Tibial artery (tissue), 4 donors: ENCODE results near the gene GRID2.
"Not testable (repeated sequence)": the region's sequence is repeated elsewhere in the genome, so short reads cannot be mapped to it uniquely, and the experiment has no call there.

Source experiments
- DNase-seq, 2 donors: peaks; one replicate each; pipeline ENCODE4 v3.0.0-alpha.2; 2019
- H3K27ac ChIP-seq, 2 donors: fragments of 200-600 bp; sonication (generic) in 1 of 2; 1 replicate in 1 of 2; 2 replicates in 1 of 2; pipeline ENCODE4 v1.5.1; 2018 to 2019; ENCODE audit warnings: mild to moderate bottlenecking in 1 of 2
- H3K27me3 ChIP-seq, 2 donors: fragments of 200-600 bp; sonication (generic) in 1 of 2; one replicate each; pipeline versions ENCODE4 v1.5.1 to v1.6.0; 2016 to 2019
- H3K36me3 ChIP-seq, 3 donors: fragments of 200-600 bp; sonication (generic) in 2 of 3; one replicate each; pipeline ENCODE4 v1.5.1; 2016 to 2019; ENCODE audit warnings: mild to moderate bottlenecking in 2 of 3
- H3K4me1 ChIP-seq, 4 donors: fragments of 200-600 bp; sonication (generic) in 2 of 4; 1 replicate in 3 of 4; 2 replicates in 1 of 4; pipeline ENCODE4 v1.5.1; 2016 to 2019
- H3K4me3 ChIP-seq, 2 donors: fragments of 200-600 bp; sonication (generic) in 1 of 2; 1 replicate in 1 of 2; 2 replicates in 1 of 2; pipeline ENCODE4 v1.5.1; 2018 to 2019; ENCODE audit warnings: mild to moderate bottlenecking in 2 of 2
- H3K9me3 ChIP-seq, 3 donors: fragments of 200-600 bp; sonication (generic) in 1 of 3; one replicate each; pipeline ENCODE4 v1.5.1; 2016 to 2019
- intact Hi-C: fragments of 100-400 bp; cut with DNase I; formaldehyde crosslinking; loops from one replicate; pipeline ENCODE4 v1.15.0; 2023; ENCODE audit warnings: low total_unique reads
- TF ChIP-seq, protein P1 (sequence below), 2 experiments: fragments of 200-600 bp in 1 of 2; fragments of 450-650 bp in 1 of 2; IDR thresholded peaks; one replicate each; pipeline ENCODE4 v1.5.1; 2017 to 2019; ENCODE audit warnings: antibody characterized with exemption in 2 of 2, mild to moderate bottlenecking in 1 of 2, moderate library complexity in 1 of 2

GRID2 gene

DNA sequence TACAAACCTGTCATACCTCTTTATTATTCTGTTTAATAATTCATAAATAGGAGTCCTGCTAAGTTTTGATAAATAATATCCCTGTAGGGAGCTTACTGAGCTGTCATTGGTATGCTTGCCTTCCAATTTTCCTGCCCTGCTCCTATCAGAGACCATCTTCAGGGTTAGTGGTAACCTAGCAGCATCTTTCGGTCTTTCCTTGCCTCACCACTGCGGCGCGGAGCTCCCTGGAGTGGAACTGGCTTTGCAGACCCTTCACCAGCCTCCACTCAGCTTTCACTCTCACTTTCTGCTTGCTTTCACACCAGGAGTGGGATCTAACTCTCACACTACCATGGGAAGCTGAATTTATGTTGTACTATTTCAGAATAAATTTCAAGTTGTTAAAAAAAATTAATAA, 1043.1 kb downstream of the GRID2 start:
- intact Hi-C loops = no loop called here
- H3K4me3 ChIP-seq = no peak overlapping the region
- no peaks in the 10 kb centered on the region for H3K36me3 ChIP-seq
- H3K9me3 ChIP-seq = no peaks in the 10 kb centered on the region
- H3K27ac ChIP-seq = no peak overlapping the region
- H3K4me1 ChIP-seq = no peaks in the 10 kb centered on the region
- DNase-seq = no peak
- TF ChIP-seq, protein P1, sequence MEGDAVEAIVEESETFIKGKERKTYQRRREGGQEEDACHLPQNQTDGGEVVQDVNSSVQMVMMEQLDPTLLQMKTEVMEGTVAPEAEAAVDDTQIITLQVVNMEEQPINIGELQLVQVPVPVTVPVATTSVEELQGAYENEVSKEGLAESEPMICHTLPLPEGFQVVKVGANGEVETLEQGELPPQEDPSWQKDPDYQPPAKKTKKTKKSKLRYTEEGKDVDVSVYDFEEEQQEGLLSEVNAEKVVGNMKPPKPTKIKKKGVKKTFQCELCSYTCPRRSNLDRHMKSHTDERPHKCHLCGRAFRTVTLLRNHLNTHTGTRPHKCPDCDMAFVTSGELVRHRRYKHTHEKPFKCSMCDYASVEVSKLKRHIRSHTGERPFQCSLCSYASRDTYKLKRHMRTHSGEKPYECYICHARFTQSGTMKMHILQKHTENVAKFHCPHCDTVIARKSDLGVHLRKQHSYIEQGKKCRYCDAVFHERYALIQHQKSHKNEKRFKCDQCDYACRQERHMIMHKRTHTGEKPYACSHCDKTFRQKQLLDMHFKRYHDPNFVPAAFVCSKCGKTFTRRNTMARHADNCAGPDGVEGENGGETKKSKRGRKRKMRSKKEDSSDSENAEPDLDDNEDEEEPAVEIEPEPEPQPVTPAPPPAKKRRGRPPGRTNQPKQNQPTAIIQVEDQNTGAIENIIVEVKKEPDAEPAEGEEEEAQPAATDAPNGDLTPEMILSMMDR (IDR thresholded peaks at IDR 0.05) = no peak
- H3K27me3 ChIP-seq = no peaks in the 10 kb centered on the region

GRCh38 chr4:93348896-93349295, 1045.1 kb downstream of the GRID2 start:
- TF ChIP-seq, protein P1 (IDR thresholded peaks at IDR 0.05) = no peak
- no peaks in the 10 kb centered on the region for H3K9me3 ChIP-seq
- no peaks in the 10 kb centered on the region for H3K27me3 ChIP-seq
- no peak for DNase-seq
- no peak overlapping the region for H3K4me3 ChIP-seq
- intact Hi-C loops = no loop called here
- no peak overlapping the region for H3K27ac ChIP-seq
- H3K36me3 ChIP-seq = no peaks in the 10 kb centered on the region
- H3K4me1 ChIP-seq = no peaks in the 10 kb centered on the region

DNA sequence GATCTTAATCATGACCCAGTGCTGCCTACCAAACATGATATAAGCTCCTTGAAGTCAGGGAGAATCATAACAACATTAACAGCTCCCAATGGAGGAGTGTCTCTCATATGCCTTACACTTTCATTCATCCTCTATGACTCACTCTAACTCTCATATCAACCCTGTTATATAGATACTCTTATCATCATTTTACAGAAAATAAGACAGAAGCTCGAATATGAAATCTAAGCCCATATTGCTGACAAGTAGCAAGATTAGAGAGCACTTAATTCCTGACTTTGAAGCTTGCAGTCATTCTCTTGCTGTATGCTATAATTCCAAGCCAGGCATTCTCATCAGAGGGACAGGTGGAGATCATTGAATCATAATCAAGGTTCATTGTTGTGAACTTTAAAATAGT, 1048.1 kb downstream of the GRID2 start:
- H3K4me1 ChIP-seq = no peaks in the 10 kb centered on the region
- H3K9me3 ChIP-seq = no peaks in the 10 kb centered on the region
- no peak for DNase-seq
- H3K4me3 ChIP-seq = no peak overlapping the region
- no peaks in the 10 kb centered on the region for H3K36me3 ChIP-seq
- intact Hi-C loops = no loop called here
- TF ChIP-seq, protein P1 (IDR thresholded peaks at IDR 0.05) = no peak
- H3K27me3 ChIP-seq = no peaks in the 10 kb centered on the region
- H3K27ac ChIP-seq = no peak overlapping the region

DNA sequence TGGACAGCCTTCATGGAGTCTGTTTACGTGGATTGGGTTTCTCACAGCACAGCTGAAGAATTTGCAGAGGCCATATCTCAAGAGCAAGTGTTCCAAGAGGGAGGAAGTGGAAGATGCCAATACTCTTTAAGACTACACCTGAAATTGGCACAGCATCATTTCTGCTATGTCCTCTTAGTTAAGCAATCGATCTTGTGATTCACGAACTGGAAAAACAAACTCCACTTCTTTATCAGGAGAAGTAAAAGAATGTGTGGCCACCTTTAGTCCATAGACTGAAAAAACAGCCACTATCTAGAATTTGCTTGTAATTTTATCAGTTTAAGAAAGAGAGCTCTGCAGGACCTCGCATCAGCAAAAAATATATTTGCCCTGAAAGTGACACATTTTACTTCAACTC, 1051.6 kb downstream of the GRID2 start:
- no peaks in the 10 kb centered on the region for H3K27me3 ChIP-seq
- TF ChIP-seq, protein P1 (IDR thresholded peaks at IDR 0.05) = no peak
- H3K27ac ChIP-seq = no peak overlapping the region
- H3K36me3 ChIP-seq = no peaks in the 10 kb centered on the region
- H3K4me1 ChIP-seq = no peaks in the 10 kb centered on the region
- no peak overlapping the region for H3K4me3 ChIP-seq
- no peaks in the 10 kb centered on the region for H3K9me3 ChIP-seq
- DNase-seq = no peak
- intact Hi-C loops = no loop called here

DNA sequence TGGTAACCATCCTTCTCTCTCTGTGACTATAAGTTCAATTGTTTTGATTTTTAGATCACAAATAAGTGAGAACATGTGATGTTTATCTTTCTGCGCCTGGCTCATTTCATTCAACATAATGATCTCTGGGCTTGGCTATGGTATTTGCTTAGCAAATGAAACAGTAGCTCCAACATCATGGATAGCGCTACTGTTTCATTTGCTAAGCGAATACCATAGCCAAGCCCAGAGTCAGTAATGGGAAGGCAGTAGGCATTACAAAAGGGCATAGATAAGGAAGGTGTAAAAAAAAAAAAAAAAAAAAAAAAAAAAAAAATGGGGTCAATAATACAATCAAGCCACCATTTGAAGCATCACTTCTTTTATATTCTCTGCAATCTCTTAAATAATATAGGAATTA, 1055.8 kb downstream of the GRID2 start:
- Histone ChIP-seq H3K9me3 (no peaks in the 10 kb centered on the region), H3K27ac (no peak overlapping the region), H3K4me3 (no peak overlapping the region), H3K4me1 (no peaks in the 10 kb centered on the region), H3K27me3 (no peaks in the 10 kb centered on the region), H3K36me3 (no peaks in the 10 kb centered on the region)
- no peak for DNase-seq
- intact Hi-C loops = no loop called here
- TF ChIP-seq, protein P1 (IDR thresholded peaks at IDR 0.05) = no peak

- H3K27ac ChIP-seq, H3K4me3 ChIP-seq, intact Hi-C loops, H3K36me3 ChIP-seq, H3K27me3 ChIP-seq, H3K4me1 ChIP-seq, H3K9me3 ChIP-seq, DNase-seq: not testable (repeated sequence)
Measured at GRCh38 chr4:93366169-93366755, 1062.5 kb downstream of the GRID2 start.
